ENCODE data around the gene CD109. TPM values are rescaled to one million over a fixed set of nuclear protein-coding genes. Genes with fewer than 3 reads are reported as not detected.

The CD109 gene
- total RNA-seq, 1 donor from 2014 or later: 17.6 TPM

- peaks cover 5 to 6% of the 10 kb centered on the region in 2 donors for H3K4me1 ChIP-seq
- no peak overlapping the region for H3K4me3 ChIP-seq
- no peak overlapping the region for H3K27ac ChIP-seq
- no peak for DNase-seq (ENCODE audit: low spot score in 2 of 2)
- no peaks in the 10 kb centered on the region for H3K36me3 ChIP-seq
- no peaks in the 10 kb centered on the region for H3K27me3 ChIP-seq
- TF ChIP-seq CTCF (IDR thresholded peaks at IDR 0.05): no peak
- no peaks in the 10 kb centered on the region for H3K9me3 ChIP-seq
- intact Hi-C loops (cut with DNase I): no loop called here
These were observed 5.9 kb upstream of the CD109 start for GRCh38 chr6:73690056-73690455.

GRCh38 chr6:73691512-73691911 lies 4.5 kb upstream of the CD109 start:
- intact Hi-C loops (cut with DNase I): no loop called here
- H3K27ac ChIP-seq: no peak overlapping the region
- no peaks in the 10 kb centered on the region for H3K27me3 ChIP-seq
- H3K4me3 ChIP-seq: no peak overlapping the region
- peaks cover 5 to 6% of the 10 kb centered on the region in 2 donors for H3K4me1 ChIP-seq
- no peaks in the 10 kb centered on the region for H3K9me3 ChIP-seq
- no peaks in the 10 kb centered on the region for H3K36me3 ChIP-seq
- TF ChIP-seq CTCF (IDR thresholded peaks at IDR 0.05): no peak
- DNase-seq (ENCODE audit: low spot score in 2 of 2): no peak

GRCh38 chr6:73694711-73695411 lies 1.1 kb upstream of the CD109 start:
- DNase-seq (ENCODE audit: low spot score in 2 of 2): peak in 1 of 2 donors; percentile 68
- Histone ChIP-seq H3K4me1 (peaks cover 5 to 12% of the 10 kb centered on the region in 2 donors), H3K27ac (peak overlapping the region; percentile 83 to 86), H3K4me3 (peak overlapping the region; percentile 67 to 69), H3K36me3 (no peaks in the 10 kb centered on the region), H3K9me3 (no peaks in the 10 kb centered on the region), H3K27me3 (no peaks in the 10 kb centered on the region)
- TF ChIP-seq CTCF (IDR thresholded peaks at IDR 0.05): no peak
- intact Hi-C loops (cut with DNase I): loop anchor here (1.0 kb wide), 1 partner anchor 17 kb away; no protein-coding TSS in a partner anchor

- Histone ChIP-seq H3K36me3 (no peaks in the 10 kb centered on the region), H3K27ac (no peak overlapping the region), H3K4me1 (peaks cover 5 to 12% of the 10 kb centered on the region in 2 donors), H3K4me3 (peak overlapping the region; percentile 67 to 69), H3K27me3 (no peaks in the 10 kb centered on the region), H3K9me3 (no peaks in the 10 kb centered on the region)
- DNase-seq (ENCODE audit: low spot score in 2 of 2): no peak
- intact Hi-C loops (cut with DNase I): no loop called here
- no peak for TF ChIP-seq CTCF (IDR thresholded peaks at IDR 0.05)
These were observed 1.1 kb downstream of the CD109 start for GRCh38 chr6:73696966-73697655.

- DNase-seq (ENCODE audit: low spot score in 2 of 2): no peak
- Histone ChIP-seq H3K9me3 (no peaks in the 10 kb centered on the region), H3K4me1 (peaks cover 2 to 8% of the 10 kb centered on the region in 2 donors), H3K36me3 (peaks cover 0 to 9% of the 10 kb centered on the region in 2 donors), H3K27ac (no peak overlapping the region), H3K27me3 (no peaks in the 10 kb centered on the region), H3K4me3 (no peak overlapping the region)
- intact Hi-C loops (cut with DNase I): no loop called here
- TF ChIP-seq CTCF (IDR thresholded peaks at IDR 0.05): no peak
These were observed 3.9 kb downstream of the CD109 start for GRCh38 chr6:73699676-73700459.

Data from ascending aorta (tissue), 2 donors.